Activated CD8-positive, alpha-beta T cell treated with anti-CD3 and anti-CD28 coated beads for 36 hours (primary cell): ENCODE data around the gene SRSF9. TPM values are rescaled to one million over a fixed set of nuclear protein-coding genes. Genes with fewer than 3 reads are reported as not detected.

Experiments used
- ATAC-seq: fragments of 200-7000 bp; cut with Tn5 transposase; one replicate; pipeline ENCODE4 v1.10.0; 2021; ENCODE audit warnings: mild to moderate bottlenecking, moderate library complexity
- CTCF ChIA-PET: fragments of 350-600 bp; sonication (Branson Sonifier 250); formaldehyde crosslinking; loops from one replicate; lab custom pipeline; 2021; ENCODE audit warnings: antibody characterized with exemption; lab: Charles Lee
- POLR2A ChIA-PET: fragments of 350-600 bp; sonication (Branson Sonifier 250); formaldehyde crosslinking; loops from one replicate; lab custom pipeline; 2021; ENCODE audit warnings: antibody characterized with exemption; lab: Charles Lee
- DNase-seq: peaks from one replicate; pipeline ENCODE4 v3.0.0-alpha.2; 2020
- H3K27ac Mint-ChIP-seq: one replicate; pipeline ENCODE4 v1.8.0; 2021; ENCODE audit warnings: mild to moderate bottlenecking, mixed read lengths
- H3K27me3 Mint-ChIP-seq: one replicate; pipeline ENCODE4 v1.8.0; 2021; ENCODE audit warnings: mixed read lengths
- H3K36me3 Mint-ChIP-seq: one replicate; pipeline ENCODE4 v1.8.0; 2021; ENCODE audit warnings: low read depth, mixed read lengths
- H3K4me1 Mint-ChIP-seq: one replicate; pipeline ENCODE4 v1.8.0; 2021; ENCODE audit warnings: low read depth, mixed read lengths
- H3K4me3 Mint-ChIP-seq: one replicate; pipeline ENCODE4 v1.8.0; 2021; ENCODE audit warnings: mild to moderate bottlenecking, moderate library complexity, mixed read lengths
- H3K9me3 Mint-ChIP-seq: one replicate; pipeline ENCODE4 v1.8.0; 2021; ENCODE audit warnings: mixed read lengths
- CTCF ChIP-seq: fragments of 200-600 bp; IDR thresholded peaks from one replicate; pipeline ENCODE4 v1.8.0; 2022; ENCODE audit warnings: antibody characterized with exemption, mild to moderate bottlenecking
- intact Hi-C: fragments of 100-400 bp; cut with micrococcal nuclease; formaldehyde crosslinking; loops from one replicate; pipeline ENCODE4 v1.10.0; 2022
- total RNA-seq, 2 experiments: library from RNA; stranded (reverse); gene quantifications; one replicate each; pipeline ENCODE4 v1.2.3, GENCODE V29; 2021

The SRSF9 gene
- total RNA-seq, 2 experiments from 2014 or later, result 225 to 236 TPM

GRCh38 chr12:120444676-120445075 is 24.9 kb downstream of the SRSF9 start:
- H3K27ac Mint-ChIP-seq, result peak overlapping the region; percentile 97
- H3K9me3 Mint-ChIP-seq, result no peaks in the 10 kb centered on the region
- CTCF ChIA-PET, result interaction anchor here (1.2 to 1.6 kb wide), 4 partner anchors 22 to 87 kb away, joined by 4 to 9 read pairs (median 6); partner anchors contain the start of gene SRSF9
- H3K4me1 Mint-ChIP-seq, result peaks cover 47% of the 10 kb centered on the region
- DNase-seq (no peak), ATAC-seq (no peak)
- intact Hi-C loops, result no loop called here
- peaks cover 48% of the 10 kb centered on the region for H3K36me3 Mint-ChIP-seq
- H3K4me3 Mint-ChIP-seq, result peak overlapping the region; percentile 94
- POLR2A ChIA-PET, result interaction anchor here (1.3 to 4.1 kb wide), 3 partner anchors 12 to 153 kb away, joined by 3 to 18 read pairs (median 3); partner anchors contain the start of genes RNU4-1 and RNU4-2
- no peak for TF ChIP-seq CTCF
- no peaks in the 10 kb centered on the region for H3K27me3 Mint-ChIP-seq

- Mint-ChIP-seq H3K4me1 (peaks cover 38% of the 10 kb centered on the region), H3K27me3 (no peaks in the 10 kb centered on the region), H3K4me3 (peak overlapping the region; percentile 85), H3K9me3 (no peaks in the 10 kb centered on the region), H3K36me3 (peaks cover 32% of the 10 kb centered on the region), H3K27ac (peak overlapping the region; percentile 72)
- ATAC-seq, result peak; percentile 54
- ChIA-PET POLR2A (interaction anchor here (1.0 to 2.3 kb wide), 3 partner anchors 9 to 29 kb away, joined by 3 to 18 read pairs (median 3); partner anchors contain the start of gene SRSF9), CTCF (interaction anchor here (0.7 to 1.7 kb wide), 15 partner anchors 9 to 211 kb away, joined by 3 to 20 read pairs (median 3); partner anchors contain the start of genes COQ5, SIRT4 and SRSF9)
- intact Hi-C loops, result no loop called here
- peak; percentile 90 for DNase-seq
- TF ChIP-seq CTCF, result peak; percentile 94
These were observed 29.8 kb downstream of the SRSF9 start for GRCh38 chr12:120439646-120440247.

GRCh38 chr12:120438495-120439198 is 30.9 kb downstream of the SRSF9 start:
- intact Hi-C loops, result no loop called here
- no peak for TF ChIP-seq CTCF
- H3K27me3 Mint-ChIP-seq, result no peaks in the 10 kb centered on the region
- H3K9me3 Mint-ChIP-seq, result no peaks in the 10 kb centered on the region
- POLR2A ChIA-PET, result interaction anchor here (0.9 to 2.3 kb wide), 4 partner anchors 15 to 146 kb away, joined by 4 to 18 read pairs (median 4); partner anchors contain the start of genes COQ5 and SRSF9
- CTCF ChIA-PET, result interaction anchor here (0.7 to 1.7 kb wide), 13 partner anchors 8 to 237 kb away, joined by 3 to 6 read pairs (median 3); partner anchors contain the start of genes DYNLL1, RPLP0 and SIRT4
- H3K4me1 Mint-ChIP-seq, result peaks cover 27% of the 10 kb centered on the region
- ATAC-seq, result peak; percentile 1
- peak overlapping the region; percentile 85 for H3K4me3 Mint-ChIP-seq
- peak overlapping the region; percentile 96 for H3K27ac Mint-ChIP-seq
- peaks cover 27% of the 10 kb centered on the region for H3K36me3 Mint-ChIP-seq
- no peak for DNase-seq

DNA sequence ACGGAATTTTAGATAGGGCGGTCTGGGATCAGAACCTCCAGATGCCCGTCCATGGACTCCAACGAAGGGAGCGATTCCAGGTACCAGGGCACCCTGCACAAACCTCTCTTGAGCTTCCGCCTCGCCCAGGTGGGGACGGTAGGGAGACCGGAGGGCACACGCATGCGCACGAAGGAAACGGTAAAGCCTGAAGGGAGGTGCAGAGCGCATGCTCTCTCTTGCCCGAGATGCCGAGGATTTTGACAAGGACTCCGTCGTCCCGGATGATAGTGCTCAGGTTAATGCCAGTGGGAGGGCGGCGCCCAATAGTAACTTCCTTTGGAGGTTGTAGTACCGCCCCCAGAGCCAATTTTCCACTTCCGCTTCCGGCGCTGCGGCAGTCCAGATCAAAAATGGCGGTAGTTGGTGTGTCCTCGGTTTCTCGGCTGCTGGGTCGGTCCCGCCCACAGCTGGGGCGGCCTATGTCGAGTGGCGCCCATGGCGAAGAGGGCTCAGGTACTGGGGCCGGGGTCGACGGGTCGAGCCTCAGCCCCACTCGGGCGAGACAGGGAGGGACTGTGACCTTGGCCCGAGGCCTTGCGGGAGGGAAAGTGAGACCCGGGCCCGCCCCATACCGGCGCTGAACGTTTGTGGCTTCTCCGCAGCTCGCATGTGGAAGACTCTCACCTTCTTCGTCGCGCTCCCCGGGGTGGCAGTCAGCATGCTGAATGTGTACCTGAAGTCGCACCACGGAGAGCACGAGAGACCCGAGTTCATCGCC is 31.6 kb downstream of the SRSF9 start, which contains the start of gene COX6A1:
TSS of gene COX6A1 (plus strand) at position 379 of the 760 bp plus-strand sequence. CDS start at position 393, 14 bp downstream.
- Mint-ChIP-seq H3K36me3 (peaks cover 24% of the 10 kb centered on the region), H3K27me3 (no peaks in the 10 kb centered on the region), H3K27ac (peak within 1 kb of the TSS; percentile 96), H3K9me3 (no peaks in the 10 kb centered on the region), H3K4me3 (peak within 1 kb of the TSS; percentile 85), H3K4me1 (peaks cover 29% of the 10 kb centered on the region)
- CTCF ChIA-PET, result interaction anchor here (1.0 to 1.5 kb wide), 9 partner anchors 7 to 211 kb away, joined by 3 to 6 read pairs (median 3); no protein-coding TSS in a partner anchor
- TF ChIP-seq CTCF, result no peak
- DNase-seq, result peak; percentile 99
- peak; percentile 96 for ATAC-seq
- POLR2A ChIA-PET, result interaction anchor here (0.7 to 2.3 kb wide), 8 partner anchors 9 to 213 kb away, joined by 3 to 18 read pairs (median 3); partner anchors contain the start of genes COQ5 and SRSF9
- intact Hi-C loops, result no loop called here
